Caco-2 (cell line): ENCODE results near the gene RBBP4. TPM values are rescaled to one million over a fixed set of nuclear protein-coding genes. Genes with fewer than 3 reads are reported as not detected.

Source experiments
- BruUV-seq: library from RNA; stranded (reverse); fragments of 400-500 nt; replicated peaks from 2 replicates; lab custom pipeline; 2021; lab: Mats Ljungman, UMichigan
- CTCF ChIA-PET: fragments of 300-600 bp; sonication (Branson Sonifier 250); formaldehyde crosslinking; loops from one replicate; lab custom pipeline; 2022; ENCODE audit warnings: antibody characterized with exemption; lab: Charles Lee
- POLR2A ChIA-PET: fragments of 300-600 bp; sonication (Branson Sonifier 250); formaldehyde crosslinking; loops from one replicate; lab custom pipeline; 2022; ENCODE audit warnings: antibody characterized with exemption; lab: Charles Lee
- DNase-seq, 2 experiments: peaks; one replicate each; pipeline versions ENCODE4 v3.0.0 to v3.0.0-alpha.2; 2020 to 2022
- H3K27me3 ChIP-seq: replicated peaks from 2 replicates; pipeline ENCODE4 v1.6.0; 2011; ENCODE audit warnings: low read length; ENCODE audit not compliant: control insufficient read depth, insufficient read depth
- H3K36me3 ChIP-seq: 2 replicates; pipeline ENCODE4 v1.5.1; 2011; ENCODE audit warnings: low read length; ENCODE audit not compliant: control insufficient read depth, insufficient read depth
- H3K4me1 ChIP-seq: fragments of 250-450 bp; sonication (Bioruptor Pico); 2 replicates; pipeline ENCODE4 v1.5.1; 2020; ENCODE audit warnings: mild to moderate bottlenecking
- H3K4me3 ChIP-seq: 2 replicates; pipeline ENCODE4 v1.5.1; 2011; ENCODE audit warnings: low read depth, mild to moderate bottlenecking, control low read depth, low read length
- H3K9me3 ChIP-seq: fragments of 250-450 bp; sonication (Bioruptor Pico); 2 replicates; pipeline ENCODE4 v1.5.1; 2020; ENCODE audit warnings: mild to moderate bottlenecking, moderate library complexity
- H3K27ac Mint-ChIP-seq: one replicate; pipeline ENCODE4 v1.8.0; 2022; ENCODE audit warnings: mixed read lengths; ENCODE audit not compliant: unreplicated experiment
- H3K27me3 Mint-ChIP-seq: one replicate; pipeline ENCODE4 v1.8.0; 2022; ENCODE audit warnings: mixed read lengths; ENCODE audit not compliant: insufficient read depth, unreplicated experiment
- H3K36me3 Mint-ChIP-seq: one replicate; pipeline ENCODE4 v1.8.0; 2022; ENCODE audit warnings: mild to moderate bottlenecking, mixed read lengths; ENCODE audit not compliant: insufficient read depth, unreplicated experiment
- H3K4me1 Mint-ChIP-seq: one replicate; pipeline ENCODE4 v1.8.0; 2022; ENCODE audit warnings: low read depth, mixed read lengths; ENCODE audit not compliant: unreplicated experiment
- H3K4me3 Mint-ChIP-seq: one replicate; pipeline ENCODE4 v1.8.0; 2022; ENCODE audit warnings: mild to moderate bottlenecking, moderate library complexity, mixed read lengths; ENCODE audit not compliant: unreplicated experiment
- H3K9me3 Mint-ChIP-seq: one replicate; pipeline ENCODE4 v1.8.0; 2022; ENCODE audit warnings: mixed read lengths; ENCODE audit not compliant: unreplicated experiment
- CTCF ChIP-seq, 2 experiments: fragments of 200-600 bp in 1 of 2; IDR thresholded peaks; 1 replicate in 1 of 2; 2 replicates in 1 of 2; pipeline versions ENCODE4 v1.5.1 to v1.8.0; 2011 to 2022; ENCODE audit warnings: antibody characterized with exemption in 1 of 2, control low read depth in 1 of 2, inconsistent platforms in 1 of 2, low read depth in 1 of 2, low read length in 1 of 2, mild to moderate bottlenecking in 1 of 2, moderate library complexity in 1 of 2; ENCODE audit not compliant: insufficient read depth in 1 of 2, severe bottlenecking in 1 of 2, unreplicated experiment in 1 of 2
- intact Hi-C: fragments of 100-400 bp; cut with micrococcal nuclease; formaldehyde crosslinking; loops from one replicate; pipeline ENCODE4 v1.10.0; 2022; ENCODE audit not compliant: unreplicated experiment
- total RNA-seq: library from RNA; stranded (reverse); gene quantifications from 2 replicates; pipeline ENCODE4 v1.2.3, GENCODE V29; 2022

RBBP4 gene
- total RNA-seq, 1 experiment from 2014 or later, result 179 TPM

DNA sequence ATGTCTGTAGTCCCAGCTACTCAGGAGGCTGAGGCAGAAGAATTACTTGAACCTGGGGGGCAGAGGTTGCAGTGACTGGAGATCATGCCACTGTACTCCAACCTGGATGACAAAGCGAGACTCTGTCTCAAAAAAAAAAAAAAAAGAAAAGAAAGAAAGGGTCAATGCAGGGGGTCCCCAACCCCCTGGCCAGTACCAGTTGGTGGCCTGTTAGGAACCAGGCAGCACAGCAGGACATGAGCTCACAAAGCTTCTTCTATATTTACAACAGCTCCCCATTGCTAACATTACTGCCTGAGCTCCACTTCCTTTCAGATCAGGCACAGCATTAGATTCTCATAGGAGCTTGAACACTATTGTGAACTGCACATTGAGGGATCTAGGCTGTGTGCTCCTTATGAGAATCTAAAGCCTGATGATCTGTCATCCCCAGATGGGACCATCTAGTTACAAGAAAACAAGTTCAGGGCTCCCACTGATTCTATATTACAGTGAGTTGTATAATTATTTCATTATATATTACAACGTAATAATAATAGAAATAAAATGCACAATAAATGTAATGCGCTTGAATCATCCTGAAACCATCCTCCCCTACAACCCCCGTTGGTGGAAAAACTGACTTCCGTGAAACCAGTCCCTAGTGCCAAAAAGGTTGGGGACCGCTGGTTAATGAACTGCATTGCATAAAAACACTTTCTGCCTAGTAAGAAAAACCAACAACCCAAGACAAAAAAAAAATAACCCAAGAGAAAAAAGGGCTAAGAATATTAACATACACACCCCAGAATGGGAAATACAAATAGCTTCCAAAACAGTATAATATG lies 3.5 kb upstream of the RBBP4 start:
- peaks cover 12% of the 10 kb centered on the region for H3K36me3 Mint-ChIP-seq
- no peak overlapping the region for H3K4me3 Mint-ChIP-seq
- intact Hi-C loops, result no loop called here
- no peak for DNase-seq
- H3K27me3 Mint-ChIP-seq, result no peaks in the 10 kb centered on the region
- Histone ChIP-seq H3K36me3 (no peaks in the 10 kb centered on the region), H3K27me3 (no peaks in the 10 kb centered on the region), H3K4me1 (no peaks in the 10 kb centered on the region), H3K4me3 (no peak overlapping the region), H3K9me3 (no peaks in the 10 kb centered on the region)
- ChIA-PET CTCF (no interaction called here), POLR2A (no interaction called here)
- H3K4me1 Mint-ChIP-seq, result no peaks in the 10 kb centered on the region
- no peaks in the 10 kb centered on the region for H3K9me3 Mint-ChIP-seq
- no peak for TF ChIP-seq CTCF (IDR thresholded peaks at IDR 0.05; ENCODE audit: insufficient read depth in 1 of 2, low read depth in 1 of 2, low read length in 1 of 2, severe bottlenecking in 1 of 2, unreplicated experiment in 1 of 2)
- no TSS peak for BruUV-seq
- H3K27ac Mint-ChIP-seq, result no peak overlapping the region

DNA sequence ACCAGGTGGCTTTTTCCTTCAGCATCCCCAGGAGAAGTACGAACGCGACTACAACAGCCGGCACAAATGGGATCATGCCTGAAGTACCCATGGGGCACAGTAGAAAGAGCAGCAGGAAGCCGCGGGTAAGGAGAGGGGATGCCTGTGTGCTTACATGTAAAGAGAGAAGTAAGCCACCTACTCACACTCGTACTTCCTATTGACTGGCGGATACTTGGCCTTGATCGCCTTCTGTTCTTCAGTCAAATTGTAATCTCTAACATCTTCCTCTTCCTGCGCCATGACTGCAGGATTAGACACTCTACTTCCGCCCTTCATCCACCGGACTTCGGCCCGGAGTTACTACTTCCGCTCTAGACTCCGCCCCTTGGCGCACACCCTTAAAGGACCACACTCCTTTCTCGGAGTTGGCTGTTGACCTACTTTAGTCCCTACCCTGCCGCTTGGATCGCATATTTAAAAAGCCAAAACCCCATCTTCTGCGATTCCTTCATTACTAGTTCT lies 708 bp upstream of the RBBP4 start, which contains the start of gene ZBTB8OS:
Gene ZBTB8OS (minus strand): TSS at position 303 of the 504 bp plus-strand sequence. CDS start 21 bp downstream, at position 282.
- Mint-ChIP-seq H3K27ac (peak within 1 kb of the TSS; percentile 92), H3K27me3 (no peaks in the 10 kb centered on the region), H3K36me3 (peaks cover 40% of the 10 kb centered on the region), H3K9me3 (no peaks in the 10 kb centered on the region), H3K4me3 (peak within 1 kb of the TSS; percentile 83), H3K4me1 (no peaks in the 10 kb centered on the region)
- POLR2A ChIA-PET, result interaction anchor here (0.5 to 1.2 kb wide), 4 partner anchors 10 to 505 kb away, joined by 4 to 10 read pairs (median 6); partner anchors contain the start of genes BSDC1 and MARCKSL1
- Histone ChIP-seq H3K4me3 (peak within 1 kb of the TSS; percentile 80), H3K9me3 (no peaks in the 10 kb centered on the region), H3K36me3 (no peaks in the 10 kb centered on the region), H3K4me1 (0 out of 2 replicates have a peak, but pooled peaks cover 7% of the 10 kb centered on the region), H3K27me3 (no peaks in the 10 kb centered on the region)
- no peak for TF ChIP-seq CTCF (IDR thresholded peaks at IDR 0.05; ENCODE audit: insufficient read depth in 1 of 2, low read depth in 1 of 2, low read length in 1 of 2, severe bottlenecking in 1 of 2, unreplicated experiment in 1 of 2)
- BruUV-seq, result no TSS peak
- CTCF ChIA-PET, result no interaction called here
- peak; percentile 81 to 90 for DNase-seq
- intact Hi-C loops, result no loop called here

DNA sequence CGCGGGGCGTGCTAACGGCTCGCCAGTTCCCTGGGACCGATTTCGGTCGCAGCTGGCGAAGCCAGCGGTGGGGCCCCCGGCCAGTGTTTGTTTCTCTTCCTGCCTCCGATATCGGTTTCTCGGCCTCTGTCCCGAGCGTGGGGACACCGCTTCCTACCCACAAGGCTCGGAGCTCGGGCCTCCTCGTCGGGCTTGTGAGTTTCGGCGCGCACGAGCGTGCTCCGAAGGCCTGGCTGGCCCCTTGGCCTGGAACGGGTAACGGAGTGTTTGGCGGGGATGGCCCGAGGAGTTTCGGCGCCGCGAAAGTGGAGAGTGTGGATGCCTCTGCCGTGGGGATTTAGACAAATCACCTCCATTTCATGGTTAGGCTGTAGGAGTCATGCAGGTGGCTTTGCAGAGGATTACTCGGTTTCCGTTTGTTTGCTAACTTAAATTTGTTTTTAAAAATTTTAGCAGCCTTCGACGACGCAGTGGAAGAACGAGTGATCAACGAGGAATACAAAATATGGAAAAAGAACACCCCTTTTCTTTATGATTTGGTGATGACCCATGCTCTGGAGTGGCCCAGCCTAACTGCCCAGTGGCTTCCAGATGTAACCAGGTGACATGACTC lies 559 bp downstream of the RBBP4 start:
- H3K4me1 ChIP-seq, result 0 out of 2 replicates have a peak, but pooled peaks cover 7% of the 10 kb centered on the region
- TF ChIP-seq CTCF (IDR thresholded peaks at IDR 0.05; ENCODE audit: insufficient read depth in 1 of 2, low read depth in 1 of 2, low read length in 1 of 2, severe bottlenecking in 1 of 2, unreplicated experiment in 1 of 2), result no peak
- Mint-ChIP-seq H3K9me3 (no peaks in the 10 kb centered on the region), H3K27ac (peak overlapping the region; percentile 92), H3K36me3 (peaks cover 52% of the 10 kb centered on the region), H3K4me1 (no peaks in the 10 kb centered on the region), H3K4me3 (peak overlapping the region; percentile 83), H3K27me3 (no peaks in the 10 kb centered on the region)
- DNase-seq, result peak in 1 of 2 experiments; percentile 36
- BruUV-seq, result no TSS peak
- no peaks in the 10 kb centered on the region for H3K27me3 ChIP-seq
- no peaks in the 10 kb centered on the region; the same call in 1 of the 2 replicates for H3K36me3 ChIP-seq
- H3K4me3 ChIP-seq, result peak overlapping the region; percentile 80
- POLR2A ChIA-PET, result interaction anchor here (0.6 to 1.2 kb wide), 4 partner anchors 9 to 315 kb away, joined by 4 to 10 read pairs (median 5); partner anchors contain the start of genes BSDC1 and MARCKSL1
- H3K9me3 ChIP-seq, result no peaks in the 10 kb centered on the region
- CTCF ChIA-PET, result interaction anchor here (0.7 to 0.9 kb wide), 2 partner anchors 254 to 300 kb away, joined by 3 read pairs; no protein-coding TSS in a partner anchor
- intact Hi-C loops, result no loop called here
